ENCODE data around the gene DDX25.
"Not testable (repeated sequence)": the region's sequence is repeated elsewhere in the genome, so short reads cannot be mapped to it uniquely, and the experiment has no call there.

GRCh38 chr11:125862786-125863185 is 41.5 kb upstream of the DDX25 start:
- TF ChIP-seq MAX (IDR thresholded peaks at IDR 0.05; ENCODE audit: low read depth, low read length); CTCF (IDR thresholded peaks at IDR 0.05; ENCODE audit: low read depth, low read length); POLR2A (IDR thresholded peaks at IDR 0.05; ENCODE audit: extremely low read depth, insufficient read length); MYC (IDR thresholded peaks at IDR 0.05; ENCODE audit: low read depth, low read length): not testable (repeated sequence)

Measured in NB4 (cell line).